Mucosa of descending colon (tissue), 3 donors: ENCODE data around the gene PIP4K2A. TPM values are rescaled to one million over a fixed set of nuclear protein-coding genes. Genes with fewer than 3 reads are reported as not detected.
A peak's percentile ranks its signal among the peaks of the same experiment; 100 is the strongest.
"Not testable (repeated sequence)": the region's sequence is repeated elsewhere in the genome, so short reads cannot be mapped to it uniquely, and the experiment has no call there.

Source experiments
- ATAC-seq: fragments of 200-7000 bp; cut with Tn5 transposase; one replicate; pipeline ENCODE4 v1.9.1; 2020; ENCODE audit warnings: mild to moderate bottlenecking, moderate library complexity
- DNase-seq, 3 donors: peaks; one replicate each; pipeline ENCODE4 v3.0.0-alpha.2; 2020
- H3K36me3 ChIP-seq: fragments of 200-600 bp; one replicate; pipeline ENCODE4 v1.8.0; 2021; ENCODE audit warnings: low read depth, mild to moderate bottlenecking
- H3K4me1 ChIP-seq: fragments of 200-600 bp; one replicate; pipeline ENCODE4 v1.8.0; 2021; ENCODE audit warnings: low read depth, mild to moderate bottlenecking
- H3K4me3 ChIP-seq: fragments of 200-600 bp; one replicate; pipeline ENCODE4 v1.8.0; 2021; ENCODE audit warnings: mild to moderate bottlenecking
- H3K9me3 ChIP-seq: fragments of 200-600 bp; one replicate; pipeline ENCODE4 v1.8.0; 2021; ENCODE audit warnings: mild to moderate bottlenecking
- intact Hi-C, 2 donors: fragments of 100-400 bp; cut with DNase I in 1 of 2; cut with micrococcal nuclease in 1 of 2; formaldehyde crosslinking; loops; one replicate each; pipeline versions ENCODE4 v1.11.0 to v1.11.1; 2022; cut with DNase I, micrococcal nuclease
- total RNA-seq, 3 donors: library from RNA; stranded (reverse); fragmentation: NEBNext Ultra II Directional in 2 of 3; extraction: Animal tissue kit (Norgen Biotek cat#: 25700) in 2 of 3; gene quantifications; one replicate each; pipeline versions ENCODE4 v1.2.1 to v1.2.4, GENCODE V29; 2021 to 2023
- TF ChIP-seq, protein P1 (sequence below): fragments of 200-600 bp; IDR thresholded peaks from one replicate; pipeline ENCODE4 v1.8.0; 2022; ENCODE audit warnings: antibody characterized with exemption, mild to moderate bottlenecking
- donor health status: DM: no; HTN: no; CAD: no; lungs with moderate emphysema.
- donor health status: DM: no; HTN: no; CAD: no.
- donor health status: DM: no; HTN: yes; CAD: no.

The PIP4K2A gene
- total RNA-seq, 3 donors from 2014 or later: 17.2 to 29.4 (median 21.2) TPM

DNA sequence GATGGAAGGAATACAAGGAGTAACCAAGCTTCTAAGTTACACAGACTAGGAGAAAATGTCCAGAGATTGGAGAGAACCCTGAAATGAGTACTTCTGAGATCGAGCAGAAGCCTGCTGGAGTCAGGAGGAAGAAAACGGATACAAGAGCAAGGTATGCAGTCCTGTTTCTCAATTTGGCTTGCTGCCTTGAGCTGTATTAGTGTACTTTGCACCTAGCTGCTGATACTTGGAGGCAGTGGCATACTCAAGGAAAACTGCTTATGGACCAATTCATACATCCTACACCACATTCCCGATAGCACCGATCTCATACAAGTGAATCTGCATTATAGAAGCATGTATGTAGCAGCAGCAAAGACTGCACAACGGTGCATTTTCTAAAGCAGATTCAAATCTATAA lies 14.4 kb downstream of the PIP4K2A start:
- no peak overlapping the region for H3K4me3 ChIP-seq
- H3K4me1 ChIP-seq: peaks cover 6% of the 10 kb centered on the region
- H3K36me3 ChIP-seq: no peaks in the 10 kb centered on the region
- ATAC-seq: peak; percentile 65
- intact Hi-C loops: no loop called here
- peak in 1 of 3 donors; percentile 39 for DNase-seq
- no peaks in the 10 kb centered on the region for H3K9me3 ChIP-seq
- TF ChIP-seq, protein P1, sequence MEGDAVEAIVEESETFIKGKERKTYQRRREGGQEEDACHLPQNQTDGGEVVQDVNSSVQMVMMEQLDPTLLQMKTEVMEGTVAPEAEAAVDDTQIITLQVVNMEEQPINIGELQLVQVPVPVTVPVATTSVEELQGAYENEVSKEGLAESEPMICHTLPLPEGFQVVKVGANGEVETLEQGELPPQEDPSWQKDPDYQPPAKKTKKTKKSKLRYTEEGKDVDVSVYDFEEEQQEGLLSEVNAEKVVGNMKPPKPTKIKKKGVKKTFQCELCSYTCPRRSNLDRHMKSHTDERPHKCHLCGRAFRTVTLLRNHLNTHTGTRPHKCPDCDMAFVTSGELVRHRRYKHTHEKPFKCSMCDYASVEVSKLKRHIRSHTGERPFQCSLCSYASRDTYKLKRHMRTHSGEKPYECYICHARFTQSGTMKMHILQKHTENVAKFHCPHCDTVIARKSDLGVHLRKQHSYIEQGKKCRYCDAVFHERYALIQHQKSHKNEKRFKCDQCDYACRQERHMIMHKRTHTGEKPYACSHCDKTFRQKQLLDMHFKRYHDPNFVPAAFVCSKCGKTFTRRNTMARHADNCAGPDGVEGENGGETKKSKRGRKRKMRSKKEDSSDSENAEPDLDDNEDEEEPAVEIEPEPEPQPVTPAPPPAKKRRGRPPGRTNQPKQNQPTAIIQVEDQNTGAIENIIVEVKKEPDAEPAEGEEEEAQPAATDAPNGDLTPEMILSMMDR: no peak

DNA sequence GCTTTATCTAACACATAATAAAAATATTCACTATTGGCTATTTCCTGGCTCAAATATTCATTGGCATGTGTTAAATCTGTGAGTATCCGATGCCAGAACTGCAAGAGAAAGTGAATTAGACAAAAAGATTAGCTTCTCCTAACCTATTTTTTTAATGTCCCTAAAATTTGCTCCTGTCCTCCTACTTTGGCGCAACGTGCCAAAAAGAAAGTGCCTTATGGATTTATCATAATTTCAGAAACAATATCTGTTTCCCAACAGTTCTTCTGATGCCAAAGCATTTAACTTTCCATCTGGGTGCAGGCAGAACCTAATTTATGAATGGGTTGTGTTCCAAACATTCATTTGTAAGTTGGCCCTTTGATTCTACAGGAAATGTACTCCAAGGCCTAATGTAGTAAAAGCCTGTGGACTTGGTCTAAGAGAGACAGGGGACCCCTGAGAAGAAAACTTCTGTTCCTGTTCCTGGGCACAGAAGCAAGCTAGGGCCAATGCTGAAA lies 15.4 kb downstream of the PIP4K2A start:
- Histone ChIP-seq H3K4me3 (no peak overlapping the region), H3K36me3 (no peaks in the 10 kb centered on the region), H3K4me1 (peaks cover 6% of the 10 kb centered on the region), H3K9me3 (no peaks in the 10 kb centered on the region)
- DNase-seq: no peak
- TF ChIP-seq, protein P1: no peak
- intact Hi-C loops: no loop called here
- ATAC-seq: no peak

DNA sequence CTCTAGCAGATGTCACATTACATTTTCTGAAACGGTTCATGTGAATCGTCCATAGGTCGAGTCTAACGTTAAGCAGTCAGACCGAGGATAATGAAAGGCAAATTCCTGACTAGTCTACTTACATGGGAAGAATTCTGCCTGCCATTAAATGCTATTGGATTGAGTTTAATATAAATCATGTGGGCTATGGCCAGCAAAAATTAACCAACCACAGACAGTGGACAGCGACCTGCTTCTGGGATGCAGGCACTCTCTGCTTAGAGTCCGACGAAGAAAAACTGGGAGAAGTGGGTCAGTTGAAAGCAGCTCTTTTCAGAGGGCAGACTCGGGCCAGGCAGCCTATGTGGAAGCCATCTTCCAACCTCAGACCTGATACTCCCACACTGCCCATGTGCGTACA lies 16.6 kb downstream of the PIP4K2A start:
- no peak for DNase-seq
- peaks cover 9% of the 10 kb centered on the region for H3K4me1 ChIP-seq
- ATAC-seq: no peak
- intact Hi-C loops: no loop called here
- no peak overlapping the region for H3K4me3 ChIP-seq
- TF ChIP-seq, protein P1: no peak
- H3K36me3 ChIP-seq: no peaks in the 10 kb centered on the region
- no peaks in the 10 kb centered on the region for H3K9me3 ChIP-seq

DNA sequence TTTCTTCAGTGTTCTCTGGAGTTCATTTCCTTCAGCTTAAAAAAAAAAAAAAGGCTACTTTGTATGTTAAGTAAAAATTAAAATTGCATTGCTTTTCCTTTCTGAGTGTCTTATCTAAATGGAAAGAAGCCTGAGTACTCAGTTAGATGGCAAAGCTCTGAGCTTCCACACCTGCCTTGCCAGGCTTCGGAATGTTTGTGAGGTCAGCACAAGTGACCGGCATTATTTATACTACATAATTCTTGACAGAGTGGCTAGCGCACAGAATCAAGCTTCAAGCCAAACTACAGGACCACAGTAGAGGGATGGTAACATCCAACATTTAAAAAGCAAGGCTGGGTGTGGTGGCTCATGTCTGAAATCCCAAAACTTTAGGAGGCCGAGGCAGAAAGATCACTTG lies 17.3 kb downstream of the PIP4K2A start:
- intact Hi-C loops: no loop called here
- Histone ChIP-seq H3K36me3 (no peaks in the 10 kb centered on the region), H3K4me1 (peaks cover 9% of the 10 kb centered on the region), H3K4me3 (no peak overlapping the region), H3K9me3 (no peaks in the 10 kb centered on the region)
- ATAC-seq (no peak), DNase-seq (no peak)
- TF ChIP-seq, protein P1: no peak

DNA sequence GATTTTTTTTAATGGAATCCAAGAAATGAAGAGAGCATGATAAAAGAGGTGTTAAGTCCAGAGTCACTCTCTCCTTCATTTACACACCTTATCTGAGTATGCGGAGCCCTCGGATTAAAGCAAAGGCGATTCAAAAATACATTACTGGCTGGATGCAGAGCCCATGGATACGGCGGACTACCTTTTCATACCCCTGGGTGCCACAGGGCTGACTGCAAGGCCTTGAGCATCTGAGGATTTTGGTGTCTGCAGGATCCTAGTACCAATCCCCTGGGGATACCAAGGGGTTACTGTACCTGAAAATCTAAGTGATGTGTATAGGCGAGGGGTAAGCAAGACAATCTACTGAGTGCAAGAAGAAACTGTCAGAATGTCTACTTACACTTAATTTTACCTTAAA lies 20.5 kb downstream of the PIP4K2A start:
- ATAC-seq (no peak), DNase-seq (no peak)
- TF ChIP-seq, protein P1: no peak
- H3K9me3 ChIP-seq: no peaks in the 10 kb centered on the region
- H3K36me3 ChIP-seq: no peaks in the 10 kb centered on the region
- intact Hi-C loops: no loop called here
- H3K4me1 ChIP-seq: peaks cover 5% of the 10 kb centered on the region
- H3K4me3 ChIP-seq: no peak overlapping the region

DNA sequence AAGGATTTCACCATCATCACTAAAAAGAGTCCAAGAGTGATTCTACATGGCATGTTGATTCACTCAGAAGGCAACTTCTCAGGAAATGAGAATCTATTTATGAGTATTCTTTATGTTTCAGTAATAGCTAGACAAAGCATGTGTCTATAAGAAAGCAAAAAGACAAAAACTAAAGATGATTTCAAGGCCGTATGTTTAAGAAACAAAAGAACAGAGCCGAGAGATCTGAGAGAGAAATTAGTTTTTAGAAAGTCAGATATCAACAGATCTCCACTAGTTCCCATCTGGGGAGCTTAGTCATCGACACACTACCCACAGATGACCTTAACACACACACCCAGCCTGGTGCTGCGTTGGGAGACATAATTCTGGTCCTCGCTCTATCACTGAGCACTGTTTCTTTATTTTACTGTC lies 21.0 kb downstream of the PIP4K2A start:
- H3K36me3 ChIP-seq: no peaks in the 10 kb centered on the region
- TF ChIP-seq, protein P1: no peak
- intact Hi-C loops: no loop called here
- DNase-seq (no peak), ATAC-seq (peak; percentile 51)
- H3K4me3 ChIP-seq: no peak overlapping the region
- H3K4me1 ChIP-seq: peaks cover 5% of the 10 kb centered on the region
- H3K9me3 ChIP-seq: no peaks in the 10 kb centered on the region

DNA sequence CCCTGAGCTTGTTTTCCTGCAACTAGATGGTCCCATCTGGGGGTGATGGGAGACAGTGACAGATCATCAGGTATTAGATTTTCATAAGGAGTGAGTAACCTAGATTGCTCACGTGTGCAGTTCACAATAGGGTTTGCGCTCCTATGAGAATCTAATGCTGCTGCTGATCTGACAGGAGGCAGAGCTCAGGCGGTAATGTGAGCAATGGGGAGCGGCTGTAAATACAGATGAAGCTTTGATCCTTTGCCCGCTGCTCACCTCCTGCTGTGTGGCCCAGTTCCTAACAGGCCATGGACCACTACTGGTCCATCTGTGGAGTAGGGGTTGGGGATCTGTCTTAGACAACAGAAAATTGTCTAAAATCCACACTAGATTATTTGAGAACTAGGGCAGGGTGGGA lies 22.3 kb downstream of the PIP4K2A start:
- H3K36me3 ChIP-seq, intact Hi-C loops, H3K9me3 ChIP-seq, ATAC-seq, H3K4me1 ChIP-seq, DNase-seq, H3K4me3 ChIP-seq: not testable (repeated sequence)
